HG03108 (cell line): ENCODE results near the gene ITGA1.

ENCODE experiments used
- ATAC-seq: cut with Tn5 transposase; IDR thresholded peaks from one replicate; pipeline ENCODE4 v1.9.1; 2021; ENCODE audit warnings: moderate library complexity; ENCODE audit not compliant: unreplicated experiment

ITGA1 gene

DNA sequence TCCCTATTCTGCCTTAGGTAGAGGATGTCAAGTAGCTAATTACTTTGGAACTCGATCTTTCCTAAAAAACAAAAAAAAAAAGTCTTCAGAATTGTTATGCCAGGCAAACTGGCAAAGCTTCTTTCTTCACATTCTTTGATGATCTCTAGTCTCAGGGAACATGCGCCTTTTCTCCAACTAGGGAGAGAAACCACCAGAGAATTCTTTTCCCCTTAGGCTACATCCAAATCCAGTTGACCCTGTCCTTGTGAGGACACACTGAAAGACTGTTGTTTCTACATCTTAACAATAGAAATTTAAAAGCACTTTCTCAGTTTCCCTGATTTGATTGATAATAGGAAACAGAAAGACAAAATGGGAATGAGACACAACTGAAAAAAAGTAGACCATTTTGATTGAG lies 106.7 kb downstream of the ITGA1 start:
- no peak for ATAC-seq

DNA sequence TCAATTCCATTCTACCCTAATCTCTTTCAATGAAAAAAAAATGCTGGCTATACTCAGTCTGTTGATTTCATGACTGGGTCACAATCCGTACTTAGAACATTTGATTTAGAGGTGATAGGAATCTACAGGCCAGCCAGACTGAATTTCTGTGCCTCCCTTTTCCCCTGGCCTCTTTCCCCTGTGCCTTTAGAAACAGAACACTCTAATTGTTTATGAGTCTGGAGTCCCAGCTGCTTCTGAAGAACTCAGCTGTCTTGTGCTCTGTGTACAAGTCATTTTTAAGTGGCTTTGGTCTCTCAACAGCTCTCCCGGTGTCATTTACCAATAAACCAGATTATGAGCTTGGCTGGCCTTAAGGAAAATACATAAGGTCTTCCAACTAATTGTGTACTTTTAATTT lies 107.4 kb downstream of the ITGA1 start:
- ATAC-seq, result no peak

DNA sequence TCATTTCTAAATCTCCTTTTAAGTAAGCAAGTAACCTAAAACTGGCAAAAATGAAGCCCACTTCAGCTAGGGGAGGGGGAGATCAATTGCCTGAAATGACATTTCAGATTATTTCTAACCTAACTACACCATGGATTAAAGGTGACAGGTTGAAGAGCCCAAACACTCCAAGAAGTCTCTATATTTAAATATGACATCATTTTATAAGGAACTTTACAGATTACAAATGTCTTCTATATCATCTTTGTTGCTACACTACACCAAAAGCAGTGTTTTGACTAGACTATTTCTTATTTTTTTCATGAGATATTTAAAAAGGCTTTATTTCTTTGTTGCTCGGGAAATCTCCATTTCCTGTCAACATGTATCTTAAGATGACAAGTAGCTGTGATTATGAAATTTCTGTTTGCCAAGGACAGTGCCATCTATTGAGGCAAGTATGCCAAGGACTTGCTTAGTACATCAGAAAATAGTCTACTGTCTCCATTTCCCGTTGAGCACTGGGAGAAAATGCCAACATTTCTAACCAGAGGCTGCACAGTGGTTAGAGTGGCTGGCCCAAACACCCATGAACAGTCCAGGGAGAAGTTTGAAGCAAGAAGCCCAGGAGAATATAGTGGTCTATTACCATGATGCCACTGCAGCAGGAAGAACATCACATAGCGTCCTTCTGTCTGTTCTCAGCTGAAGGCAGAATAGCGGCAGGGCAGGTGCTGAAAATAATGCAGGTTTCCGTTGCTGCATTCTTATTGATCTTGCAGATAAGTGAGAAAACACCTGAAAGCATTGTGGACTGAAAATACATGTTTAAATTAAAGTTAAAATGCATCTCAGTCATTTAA lies 108.1 kb downstream of the ITGA1 start:
- no peak for ATAC-seq

DNA sequence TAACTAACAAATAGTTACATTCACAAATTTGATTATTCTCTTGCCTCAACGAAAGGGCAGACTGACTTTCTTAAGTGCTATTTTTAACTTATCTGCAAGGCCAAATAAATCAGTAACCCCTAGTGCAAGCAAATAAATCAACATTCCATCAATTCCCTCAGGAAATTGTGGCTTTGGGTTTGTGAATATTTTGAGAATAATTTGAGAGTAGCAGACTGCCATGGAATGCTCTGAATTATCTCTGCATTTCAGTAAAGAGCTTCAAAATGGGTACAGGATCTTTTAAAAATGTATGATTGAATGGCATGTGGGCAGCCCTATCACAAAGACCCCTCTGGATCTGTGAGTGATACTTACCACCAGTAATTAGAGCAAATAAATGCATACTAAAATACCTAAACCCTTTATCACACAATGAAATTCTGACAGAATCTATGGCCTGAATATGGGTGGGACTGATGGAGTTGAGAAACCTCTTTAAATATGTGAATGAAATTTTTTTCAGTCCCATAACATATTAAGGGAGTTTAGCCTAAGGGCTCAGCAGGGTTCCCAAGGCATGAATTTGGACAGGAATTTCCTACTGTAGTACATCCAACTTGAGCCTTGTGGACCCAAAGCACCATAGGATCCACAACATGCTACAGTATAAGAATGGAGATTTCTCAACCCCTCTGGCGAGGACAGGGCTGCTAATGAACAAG lies 109.0 kb downstream of the ITGA1 start:
- ATAC-seq, result no peak

DNA sequence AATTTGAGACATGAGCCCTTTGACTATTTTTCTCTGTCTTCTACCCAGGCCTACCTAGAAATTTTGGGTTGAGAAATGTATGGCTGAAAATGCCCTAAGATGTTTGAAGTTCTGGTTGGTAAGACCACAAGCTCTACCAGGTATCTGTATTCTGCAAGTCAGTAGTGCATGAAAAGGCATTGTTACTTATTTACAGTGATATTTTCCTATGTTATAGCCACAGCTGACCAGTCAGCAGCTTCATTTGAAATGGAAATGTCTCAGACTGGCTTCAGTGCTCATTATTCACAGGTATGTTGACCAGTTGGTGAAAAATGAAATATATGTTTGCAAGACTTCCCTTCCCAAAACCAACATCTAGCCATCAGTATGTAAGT lies 109.5 kb downstream of the ITGA1 start:
- ATAC-seq, result no peak

DNA sequence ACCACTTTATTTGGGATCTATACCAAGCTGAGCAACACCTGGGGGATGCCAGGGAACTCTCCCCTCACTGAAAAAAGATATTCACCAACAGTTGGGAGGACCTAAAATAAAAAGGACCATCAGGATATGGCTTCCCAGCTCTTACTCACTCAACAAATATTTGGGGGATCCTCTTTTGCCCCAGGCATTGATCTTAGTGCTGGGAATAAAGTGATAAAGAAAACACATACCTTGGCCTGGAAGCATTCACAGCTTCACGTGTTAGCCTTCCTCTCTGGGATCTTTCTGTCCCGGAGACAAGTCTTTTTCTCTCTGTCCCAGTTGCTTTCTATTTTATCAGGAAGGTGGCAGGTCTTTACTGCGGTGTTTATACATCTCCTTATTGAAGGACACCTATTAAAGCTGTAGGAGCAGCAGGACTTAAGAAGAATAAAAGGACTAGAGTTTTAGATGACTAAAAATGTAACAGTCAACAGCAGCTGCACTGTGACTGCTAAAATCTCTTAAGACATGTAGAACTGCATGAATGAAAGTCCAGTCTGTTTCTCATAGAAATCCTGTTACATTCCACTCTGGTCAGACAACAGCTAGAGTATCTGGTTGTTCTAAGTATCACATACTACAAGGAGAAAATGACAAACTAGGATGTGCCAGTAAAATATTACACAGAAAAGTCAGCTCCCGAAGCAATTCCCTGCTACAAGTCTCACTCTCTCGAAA lies 111.4 kb downstream of the ITGA1 start:
- ATAC-seq, result no peak

DNA sequence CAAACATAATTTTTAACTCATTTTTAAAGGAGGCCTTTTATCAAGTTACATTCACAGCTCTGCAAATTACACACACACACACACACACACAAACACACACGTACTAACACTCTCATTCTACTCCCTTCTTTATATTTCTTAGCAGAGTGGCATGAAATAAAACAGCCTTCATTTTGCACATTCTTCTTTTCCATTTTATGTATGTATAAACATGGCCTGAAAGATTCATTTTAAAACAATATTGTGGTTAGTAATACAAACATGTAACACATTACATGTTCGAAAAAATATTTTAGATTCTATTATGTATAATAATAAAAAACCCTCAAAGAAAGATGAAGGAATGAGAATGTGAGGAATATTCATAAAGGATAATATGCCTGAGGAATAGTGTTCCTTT lies 115.4 kb downstream of the ITGA1 start:
- ATAC-seq, result no peak

DNA sequence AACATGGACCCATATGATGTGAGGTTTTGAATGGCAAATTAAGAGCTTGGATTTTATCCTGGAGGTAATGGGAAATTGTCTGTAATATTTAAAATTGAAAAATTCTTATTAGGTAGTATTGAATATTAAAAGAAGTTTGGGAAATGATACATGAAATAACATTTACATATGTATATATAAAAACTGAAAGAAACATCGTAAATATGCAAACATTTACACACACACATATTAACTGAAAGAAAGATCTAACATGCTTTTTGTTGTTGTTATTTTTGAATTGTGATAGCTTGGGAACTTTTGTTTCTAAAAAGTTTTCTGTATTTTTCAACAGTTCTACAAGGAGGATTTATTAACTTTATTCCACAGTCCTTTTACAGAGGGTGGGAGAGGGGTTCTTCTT lies 118.6 kb downstream of the ITGA1 start:
- no peak for ATAC-seq

DNA sequence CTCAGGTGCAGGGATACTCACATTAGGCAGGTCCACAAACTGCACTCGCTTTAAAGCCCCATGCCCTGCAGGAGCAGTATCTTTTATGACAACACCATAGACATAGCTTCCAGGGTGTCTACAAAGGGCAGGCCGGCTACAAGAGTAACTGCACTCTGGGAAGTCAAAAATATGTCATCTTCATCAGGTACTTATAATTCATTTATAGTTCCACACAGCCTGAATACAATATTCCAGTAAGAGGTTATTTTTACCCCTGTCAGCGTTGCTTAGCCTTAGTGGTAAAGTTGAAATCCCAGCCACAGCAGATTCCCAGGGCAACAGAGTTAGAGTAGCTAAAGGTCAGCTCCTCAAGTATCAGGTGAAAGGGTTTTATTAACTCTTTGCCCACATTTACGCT lies 119.1 kb downstream of the ITGA1 start:
- no peak for ATAC-seq

DNA sequence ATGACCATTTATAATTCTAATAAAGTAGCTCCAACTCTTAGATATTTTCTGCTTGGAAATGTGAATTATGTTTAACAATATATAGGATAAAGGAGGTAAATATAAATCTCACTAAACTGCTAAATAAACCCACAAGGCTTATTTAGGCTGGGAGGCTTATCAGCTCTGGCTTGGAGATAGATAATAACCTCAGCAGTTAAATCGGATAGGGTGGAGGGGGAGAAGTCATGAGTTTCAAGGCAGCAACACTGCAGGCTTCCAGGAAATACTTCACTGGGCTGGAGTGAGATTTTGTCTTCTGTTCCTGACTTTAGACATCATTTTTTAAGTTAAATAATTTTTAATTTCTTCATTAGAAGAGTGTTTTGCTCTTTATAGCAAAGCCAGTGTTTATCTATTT lies 121.5 kb downstream of the ITGA1 start:
- no peak for ATAC-seq

DNA sequence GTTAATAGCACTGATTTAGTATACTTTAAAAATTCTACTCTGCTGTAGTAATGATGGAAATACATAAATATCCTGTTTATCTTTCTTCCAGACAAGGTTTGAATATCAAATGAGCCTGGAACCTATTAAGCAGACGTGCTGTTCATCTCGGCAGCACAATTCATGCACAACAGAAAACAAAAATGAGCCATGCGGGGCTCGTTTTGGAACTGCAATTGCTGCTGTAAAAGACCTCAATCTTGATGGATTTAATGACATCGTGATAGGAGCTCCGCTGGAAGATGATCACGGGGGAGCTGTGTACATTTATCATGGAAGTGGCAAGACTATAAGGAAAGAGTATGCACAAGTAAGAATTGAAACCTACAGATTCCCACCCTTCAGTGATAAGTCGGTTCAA lies 122.4 kb downstream of the ITGA1 start:
- ATAC-seq, result no peak

DNA sequence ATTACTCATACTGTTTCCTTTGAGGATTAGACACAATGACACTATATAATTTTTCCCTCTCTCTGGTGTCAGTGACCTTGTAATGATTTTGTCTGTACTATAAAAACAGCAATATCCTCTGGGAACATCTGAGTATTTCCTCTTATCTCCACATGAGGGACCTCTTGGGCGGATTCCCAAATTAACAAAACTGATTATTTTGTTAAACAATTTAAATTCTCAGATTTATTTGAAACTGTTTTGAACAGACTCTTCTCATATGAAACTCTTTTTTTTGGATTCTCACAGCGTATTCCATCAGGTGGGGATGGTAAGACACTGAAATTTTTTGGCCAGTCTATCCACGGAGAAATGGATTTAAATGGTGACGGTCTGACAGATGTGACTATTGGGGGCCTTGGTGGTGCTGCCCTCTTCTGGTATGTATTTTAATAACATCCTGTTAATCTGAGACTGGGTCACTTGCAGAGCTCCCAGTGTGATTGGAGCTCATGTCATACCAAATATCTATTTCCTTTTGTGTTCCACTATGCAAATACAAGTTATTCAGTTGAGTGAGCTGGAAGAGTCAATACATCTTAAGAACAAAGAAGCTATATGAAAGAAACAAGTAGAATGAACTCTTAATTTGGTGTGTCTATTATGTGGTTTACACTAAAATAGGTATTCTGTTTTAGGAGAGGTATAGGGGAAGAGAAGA lies 127.6 kb downstream of the ITGA1 start:
- ATAC-seq, result peak; percentile 89

DNA sequence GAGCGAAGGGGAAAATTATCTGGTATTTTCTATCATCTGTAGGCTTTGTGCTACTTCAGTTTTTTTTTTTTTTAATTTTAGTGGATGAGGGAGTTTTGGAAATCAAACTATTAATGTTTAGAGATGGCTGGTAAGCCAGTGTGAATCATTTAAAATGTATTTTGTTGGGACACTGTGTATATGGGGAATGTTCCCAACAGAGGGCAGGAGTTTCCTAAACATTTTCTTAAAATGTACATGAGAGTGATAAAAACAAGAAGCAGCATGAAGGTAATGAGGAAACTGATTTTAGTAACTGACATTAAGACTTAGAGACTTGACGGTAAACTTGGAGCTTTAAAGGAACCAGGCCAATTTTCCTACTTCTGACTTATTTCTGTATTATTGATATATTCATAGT lies 133.2 kb downstream of the ITGA1 start:
- ATAC-seq, result no peak

DNA sequence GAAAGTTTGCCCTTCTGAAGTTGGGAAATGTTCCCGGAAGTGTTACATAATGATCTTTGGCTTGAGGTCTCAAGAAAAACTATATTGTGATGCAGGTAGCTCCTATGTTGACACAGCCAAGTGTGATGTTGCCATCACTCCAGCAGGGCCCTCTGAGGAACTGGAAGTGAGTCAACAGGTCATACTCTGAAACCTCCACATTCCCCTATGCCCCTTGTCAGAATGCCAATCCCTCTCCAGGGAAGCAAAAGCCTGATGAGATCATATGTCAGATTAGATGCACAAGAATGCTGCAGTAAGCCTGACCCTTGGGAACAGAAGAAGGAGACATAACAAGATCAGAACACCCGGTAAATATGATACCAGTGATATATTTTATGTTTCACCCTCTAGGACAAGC lies 134.7 kb downstream of the ITGA1 start:
- ATAC-seq, result no peak

DNA sequence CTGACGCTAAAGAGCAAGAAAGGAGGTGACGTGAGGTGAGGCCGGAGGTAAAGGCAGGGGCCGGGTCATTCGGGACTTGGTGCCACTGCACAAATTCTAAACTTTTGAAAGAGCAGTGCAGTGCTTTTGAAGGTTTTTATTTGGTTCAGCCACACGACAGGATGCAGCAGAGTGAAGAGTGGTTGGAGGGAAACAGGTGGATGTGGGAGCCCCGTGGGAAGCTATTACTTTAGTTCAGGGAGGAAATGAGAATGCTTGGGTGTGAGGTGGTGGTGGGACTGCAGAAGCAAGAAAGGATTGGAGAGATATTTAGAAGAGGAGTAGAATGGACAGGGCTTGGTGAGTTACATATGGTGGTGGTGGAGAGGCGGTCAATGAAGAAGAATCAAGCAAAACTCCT lies 136.7 kb downstream of the ITGA1 start:
- no peak for ATAC-seq

DNA sequence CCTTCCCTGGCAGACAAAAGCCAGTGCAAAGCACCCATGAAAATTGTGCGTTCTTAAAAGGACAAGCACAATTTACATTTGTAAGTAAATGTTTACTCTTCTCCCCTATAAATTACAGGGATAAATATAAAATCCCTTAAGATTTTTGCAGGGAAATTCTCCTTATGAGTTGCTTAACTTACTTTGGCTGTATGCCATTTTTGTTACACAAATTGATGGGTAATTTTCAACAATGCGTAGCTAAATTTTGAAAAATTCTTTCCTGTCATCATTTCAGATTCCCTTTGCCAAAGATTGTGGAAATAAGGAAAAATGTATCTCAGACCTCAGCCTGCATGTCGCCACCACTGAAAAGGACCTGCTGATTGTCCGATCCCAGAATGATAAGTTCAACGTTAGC lies 137.3 kb downstream of the ITGA1 start:
- ATAC-seq, result no peak

DNA sequence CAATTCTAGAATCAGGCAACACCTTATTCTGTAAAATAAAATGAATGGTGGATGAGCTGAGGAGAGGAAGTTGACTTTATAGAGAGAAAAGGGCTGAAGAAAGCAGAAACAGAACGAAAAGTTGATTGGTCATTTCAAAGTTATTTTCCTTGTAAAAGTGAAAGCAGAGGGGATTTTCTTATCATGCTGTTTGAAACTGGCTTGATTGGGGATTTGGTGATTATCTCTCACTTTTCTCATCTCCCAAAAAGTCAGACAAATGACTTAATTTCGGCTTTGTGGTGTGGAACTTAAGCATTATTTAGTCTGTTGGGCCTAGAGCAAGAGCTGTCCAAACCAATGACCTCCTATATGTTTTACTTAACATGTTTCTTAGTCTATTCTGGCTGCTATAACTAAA lies 141.0 kb downstream of the ITGA1 start:
- ATAC-seq, result no peak

DNA sequence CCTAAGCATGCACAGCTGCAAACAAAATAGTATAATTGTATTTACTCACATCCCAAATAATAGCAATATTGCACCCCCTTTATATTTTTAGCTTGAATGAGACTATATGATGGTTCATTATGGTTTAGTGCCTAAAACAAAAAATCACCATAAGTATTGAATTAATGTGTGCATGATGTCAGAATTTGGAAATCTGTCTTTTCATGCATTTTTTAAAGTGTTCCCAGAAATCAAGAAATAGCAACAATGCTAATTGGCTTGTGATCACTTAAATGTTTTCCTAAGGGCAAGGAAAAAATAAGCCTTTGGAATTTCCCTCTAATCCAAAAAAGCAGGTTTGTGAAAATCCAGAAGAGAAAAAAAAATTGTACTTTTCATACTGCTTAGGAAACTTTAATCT lies 150.5 kb downstream of the ITGA1 start:
- no peak for ATAC-seq

DNA sequence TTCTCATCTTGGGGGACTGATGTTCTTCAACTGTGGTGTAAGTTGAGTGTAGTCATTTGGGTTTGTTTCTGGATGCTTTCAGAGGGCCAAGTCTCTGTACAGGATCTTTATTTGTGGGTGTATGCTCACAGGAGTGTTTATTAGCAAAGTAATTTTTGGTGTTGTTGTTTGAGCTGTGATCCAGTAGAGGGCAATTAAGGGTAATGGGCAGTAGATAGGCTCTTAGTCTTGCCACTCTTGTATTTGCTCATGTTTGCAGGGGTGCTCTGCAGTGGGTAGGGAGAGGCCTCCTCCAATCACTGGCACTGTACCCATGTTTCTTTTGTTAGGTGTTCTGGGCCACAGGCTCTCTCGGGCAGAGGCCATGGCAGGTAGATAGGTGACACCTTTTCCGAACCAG lies 155.6 kb downstream of the ITGA1 start:
- no peak for ATAC-seq

DNA sequence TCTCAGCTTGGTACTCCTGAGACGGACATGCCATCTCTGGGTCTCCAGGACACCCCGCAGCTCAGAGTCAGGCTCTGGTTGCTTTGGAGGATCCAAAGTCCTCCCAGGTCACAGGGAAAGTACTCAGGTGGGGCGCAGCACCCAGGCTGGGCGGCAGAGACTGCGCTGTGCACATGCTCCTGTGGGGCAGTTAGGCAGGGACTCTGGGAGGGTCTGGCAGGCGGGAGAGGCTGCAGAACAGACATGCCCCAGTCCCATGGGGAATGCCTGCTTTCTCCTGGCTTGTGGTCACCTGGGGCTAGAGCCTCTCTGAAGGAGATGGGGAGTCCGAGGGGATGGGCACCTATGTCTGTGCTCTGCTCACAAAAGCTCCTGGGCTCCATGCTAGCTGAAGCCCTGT lies 156.1 kb downstream of the ITGA1 start:
- ATAC-seq, result no peak

DNA sequence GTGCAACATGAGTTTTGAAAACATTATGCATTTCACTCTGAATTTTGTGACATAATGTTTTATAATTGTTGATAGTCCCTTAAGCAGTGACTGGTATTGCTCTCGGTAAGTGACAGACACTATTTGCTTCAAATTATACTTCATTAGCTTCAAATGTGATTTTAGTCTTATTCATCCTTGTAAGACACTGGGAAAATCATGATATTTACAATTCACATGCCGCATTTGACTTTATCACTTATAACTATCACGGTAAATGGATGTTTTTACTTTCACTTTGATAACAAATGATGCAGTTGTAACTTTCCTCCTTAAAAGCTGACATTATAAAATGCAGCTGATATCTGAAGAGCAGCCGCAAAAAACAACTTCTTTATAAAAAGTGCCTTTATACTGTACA lies 157.3 kb downstream of the ITGA1 start:
- no peak for ATAC-seq
